SK-N-SH (cell line): ENCODE data around the gene PPIF. TPM values are rescaled to one million over a fixed set of nuclear protein-coding genes. Genes with fewer than 3 reads are reported as not detected.

Experiments used
- CTCF ChIA-PET: fragments of 300-600, 350-600 bp; formaldehyde crosslinking; extraction: SDS; loops from one replicate; lab custom pipeline; 2021; lab: Yijun Ruan, JAX
- POLR2A ChIA-PET: fragments of 350-600 bp; sonication (Branson Sonifier 250); formaldehyde crosslinking; extraction: SDS; loops from one replicate; lab custom pipeline; 2020; ENCODE audit warnings: antibody characterized with exemption, inconsistent platforms; lab: Yijun Ruan, JAX
- DNase-seq: peaks from one replicate; pipeline ENCODE4 v3.0.0; 2012
- H2AFZ ChIP-seq: fragments of 200-600 bp; sonication (generic); 2 replicates; pipeline ENCODE4 v1.8.1; 2016; ENCODE audit warnings: antibody characterized with exemption, mild to moderate bottlenecking, low read depth
- H3F3A ChIP-seq: fragments of 200-600 bp; sonication (generic); replicated peaks from 2 replicates; pipeline ENCODE3; 2016; ENCODE audit warnings: antibody characterized with exemption, mild to moderate bottlenecking; ENCODE audit not compliant: insufficient read depth
- H3K27ac ChIP-seq, 2 experiments: fragments of 200-500 bp in 1 of 2; fragments of 200-600 bp in 1 of 2; sonication (Bioruptor generic) in 1 of 2; sonication (generic), shearing (Covaris generic) in 1 of 2; 2 replicates each; pipeline versions ENCODE4 v1.5.1 to v1.6.1; 2014 to 2016; ENCODE audit warnings: low read depth in 2 of 2, inconsistent platforms in 1 of 2, low read length in 1 of 2, mild to moderate bottlenecking in 1 of 2, mixed read lengths in 1 of 2
- H3K27me3 ChIP-seq: fragments of 200-600 bp; sonication (generic), shearing (Covaris generic); 2 replicates; pipeline ENCODE4 v1.6.1; 2016; ENCODE audit warnings: mixed run types; ENCODE audit not compliant: insufficient read depth
- H3K36me3 ChIP-seq, 2 experiments: fragments of 200-500 bp in 1 of 2; fragments of 200-600 bp in 1 of 2; sonication (Bioruptor generic) in 1 of 2; sonication (generic) in 1 of 2; replicated peaks in 1 of 2; 2 replicates each; pipeline versions ENCODE3 to v1.5.1; 2014 to 2016; ENCODE audit warnings: low read length in 1 of 2, mild to moderate bottlenecking in 1 of 2; ENCODE audit not compliant: insufficient read depth in 2 of 2, control insufficient read depth in 1 of 2
- H3K4me1 ChIP-seq, 2 experiments: fragments of 200-500 bp in 1 of 2; fragments of 200-600 bp in 1 of 2; sonication (Bioruptor generic) in 1 of 2; sonication (generic), shearing (Covaris generic) in 1 of 2; 2 replicates each; pipeline versions ENCODE4 v1.5.1 to v1.6.1; 2014 to 2016; ENCODE audit warnings: low read depth in 1 of 2, low read length in 1 of 2, mixed run types in 1 of 2; ENCODE audit not compliant: insufficient read depth in 2 of 2, control insufficient read depth in 1 of 2
- H3K4me2 ChIP-seq: fragments of 200-600 bp; sonication (generic), shearing (Covaris generic); 2 replicates; pipeline ENCODE4 v1.6.1; 2017; ENCODE audit warnings: mixed run types
- H3K4me3 ChIP-seq, 2 experiments: fragments of 200-500 bp in 1 of 2; fragments of 200-600 bp in 1 of 2; sonication (Bioruptor generic) in 1 of 2; sonication (generic), shearing (Covaris generic) in 1 of 2; 2 replicates each; pipeline versions ENCODE4 v1.5.1 to v1.8.1; 2014 to 2016; ENCODE audit warnings: low read depth in 2 of 2, inconsistent platforms in 1 of 2, low read length in 1 of 2, mild to moderate bottlenecking in 1 of 2, mixed read lengths in 1 of 2, moderate library complexity in 1 of 2
- H3K79me2 ChIP-seq: fragments of 200-600 bp; sonication (generic); 2 replicates; pipeline ENCODE4 v1.8.1; 2017; ENCODE audit warnings: mild to moderate bottlenecking; ENCODE audit not compliant: insufficient read depth
- H3K9ac ChIP-seq: fragments of 200-600 bp; sonication (generic); 2 replicates; pipeline ENCODE4 v1.6.1; 2017; ENCODE audit warnings: mixed run types
- H3K9me2 ChIP-seq: fragments of 200-600 bp; sonication (generic); 2 replicates; pipeline ENCODE4 v1.6.1; 2017; ENCODE audit warnings: mixed run types
- H3K9me3 ChIP-seq: fragments of 200-600 bp; sonication (generic); 2 replicates; pipeline ENCODE4 v1.6.1; 2017; ENCODE audit warnings: mixed run types, mild to moderate bottlenecking, moderate library complexity
- H4K20me1 ChIP-seq: fragments of 200-600 bp; sonication (generic); 2 replicates; pipeline ENCODE4 v1.6.1; 2017; ENCODE audit warnings: mild to moderate bottlenecking, mixed run types; ENCODE audit not compliant: insufficient read depth
- CHD2 ChIP-seq: fragments of 150-350 bp; IDR thresholded peaks from 2 replicates; pipeline ENCODE4 v1.6.1; 2018; ENCODE audit warnings: low read length; ENCODE audit not compliant: partially characterized antibody
- ELF1 ChIP-seq: IDR thresholded peaks from 2 replicates; pipeline ENCODE4 v1.4.0; 2012
- EZH2phosphoT487 ChIP-seq: fragments of 200-600 bp; sonication (generic); IDR thresholded peaks from 2 replicates; pipeline ENCODE4 v1.6.1; 2017; ENCODE audit warnings: low read depth, mixed run types, mild to moderate bottlenecking, antibody characterized with exemption, moderate library complexity, borderline replicate concordance
- FOSL2 ChIP-seq: IDR thresholded peaks from 2 replicates; pipeline ENCODE4 v1.4.0; 2012; ENCODE audit warnings: low read depth, mild to moderate bottlenecking, moderate library complexity, borderline replicate concordance
- FOXM1 ChIP-seq: IDR thresholded peaks from 2 replicates; pipeline ENCODE4 v1.4.0; 2012; ENCODE audit warnings: low read depth, mild to moderate bottlenecking
- GATA2 ChIP-seq: sonication (generic); formaldehyde crosslinking; IDR thresholded peaks from 2 replicates; pipeline ENCODE4 v1.5.0; 2020; ENCODE audit warnings: mild to moderate bottlenecking, missing genetic modification reagents
- JUND ChIP-seq: IDR thresholded peaks from 2 replicates; pipeline ENCODE4 v1.4.0; 2012
- MEF2A ChIP-seq: IDR thresholded peaks from 2 replicates; pipeline ENCODE4 v1.4.0; 2012; ENCODE audit warnings: low read depth, borderline replicate concordance
- POLR2AphosphoS5 ChIP-seq: IDR thresholded peaks from 2 replicates; pipeline ENCODE4 v1.6.1; 2012; ENCODE audit warnings: low read depth, low read length
- RAD21 ChIP-seq: IDR thresholded peaks from 2 replicates; pipeline ENCODE4 v1.6.1; 2012; ENCODE audit warnings: mild to moderate bottlenecking, low read length
- RFX5 ChIP-seq: IDR thresholded peaks from 2 replicates; pipeline ENCODE4 v1.6.1; 2012; ENCODE audit warnings: mild to moderate bottlenecking, improper control_type of control experiment, low read length
- SIN3A ChIP-seq: IDR thresholded peaks from 2 replicates; pipeline ENCODE4 v1.6.1; 2012; ENCODE audit warnings: low read depth, mild to moderate bottlenecking, low read length, moderate library complexity, borderline replicate concordance
- TEAD4 ChIP-seq: IDR thresholded peaks from 2 replicates; pipeline ENCODE4 v1.4.0; 2012; ENCODE audit warnings: mild to moderate bottlenecking, borderline replicate concordance; ENCODE audit not compliant: insufficient read depth
- USF2 ChIP-seq: fragments of 150-350 bp; IDR thresholded peaks from 2 replicates; pipeline ENCODE4 v1.6.1; 2017; ENCODE audit warnings: antibody characterized with exemption, low read length, low read depth, borderline replicate concordance
- YY1 ChIP-seq: IDR thresholded peaks from 2 replicates; pipeline ENCODE4 v1.4.0; 2012; ENCODE audit warnings: low read depth, mild to moderate bottlenecking
- WGBS: methylation state at CpG from one replicate; pipeline ENCODE4 v1.1.6; 2017; ENCODE audit warnings: low lambda C conversion rate; 5-methylcytosine and 5-hydroxymethylcytosine counted together
- polyA plus RNA-seq, 3 experiments: library from polyadenylated mRNA; depleted of rRNA; stranded (reverse); fragments of >200 nt; gene quantifications; 2 replicates each; pipeline ENCODE4 v1.2.3, GENCODE V29; 2012
- TF ChIP-seq, protein P1 (sequence below): IDR thresholded peaks from 2 replicates; pipeline ENCODE4 v1.4.0; 2012; ENCODE audit warnings: low read depth

Gene PPIF
- polyA plus RNA-seq, 1 of the 3 experiments (the other 2 are of a cell fraction), result 85.9 TPM

- no peak overlapping the region for H3K9ac ChIP-seq
- TF ChIP-seq EZH2phosphoT487 (no peak), ELF1 (no peak), GATA2 (CRISPR knock-in tag) (no peak)
- CTCF ChIA-PET, result interaction anchor here (1.1 to 2.0 kb wide), 2 partner anchors 19 to 74 kb away, joined by 4 to 9 read pairs; no protein-coding TSS in a partner anchor
- H3F3A ChIP-seq, result no peaks in the 10 kb centered on the region
- no peak overlapping the region for H3K4me3 ChIP-seq
- H3K27me3 ChIP-seq, result no peaks in the 10 kb centered on the region
- H2AFZ ChIP-seq, result no peak overlapping the region
- H3K4me2 ChIP-seq, result no peak overlapping the region
- POLR2A ChIA-PET, result no interaction called here
- WGBS, result 88% methylated on average over 4 of the region's 4 CpGs
- no peaks in the 10 kb centered on the region for H3K9me3 ChIP-seq
- no peaks in the 10 kb centered on the region for H3K79me2 ChIP-seq
- no peak for DNase-seq
- no peaks in the 10 kb centered on the region for H3K9me2 ChIP-seq
- peaks cover under 1 to 33% of the 10 kb centered on the region in 2 experiments; a peak in 3 of 4 replicates for H3K4me1 ChIP-seq
- no peaks in the 10 kb centered on the region for H4K20me1 ChIP-seq
- H3K27ac ChIP-seq, result no peak overlapping the region
- H3K36me3 ChIP-seq, result peaks cover 3 to 4% of the 10 kb centered on the region in 2 experiments
Measured at GRCh38 chr10:79393221-79393923, 46.1 kb downstream of the PPIF start.

DNA sequence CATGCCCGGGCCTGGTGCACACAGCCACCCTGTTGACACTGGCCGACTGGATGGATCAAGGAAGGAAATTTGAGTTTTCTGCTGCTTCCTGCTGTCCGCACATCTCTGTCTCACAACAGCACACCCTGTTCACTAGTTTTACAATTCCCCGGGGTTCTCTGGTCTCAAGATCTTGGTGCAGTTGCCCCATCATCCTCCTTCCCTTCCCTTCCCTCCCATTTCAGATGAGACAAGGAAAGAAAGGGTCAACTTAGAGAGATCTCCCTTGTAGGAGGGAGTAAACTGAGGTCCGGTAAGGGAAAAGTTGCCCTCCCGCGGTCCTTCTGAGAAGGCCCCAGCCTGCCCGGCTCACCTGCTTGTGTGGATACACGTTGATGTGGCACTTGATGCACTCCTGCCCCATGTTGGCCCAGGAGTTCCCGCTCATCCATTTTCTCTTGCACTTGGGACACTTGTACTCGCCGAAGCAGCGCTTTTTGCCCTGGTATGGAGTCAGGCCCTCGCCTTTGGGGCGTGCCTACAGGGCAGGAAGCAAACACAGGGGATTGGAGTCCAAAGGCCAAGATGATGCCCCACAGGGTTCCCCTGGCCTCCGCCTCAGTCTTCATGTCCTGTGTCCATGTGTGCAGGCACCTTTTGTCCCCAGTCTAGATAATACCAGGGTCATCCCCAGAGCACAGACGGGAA lies 46.8 kb downstream of the PPIF start:
- 94% methylated on average over 16 of the region's 17 CpGs for WGBS
- H3K36me3 ChIP-seq, result peaks cover 3 to 4% of the 10 kb centered on the region in 2 experiments
- POLR2A ChIA-PET, result no interaction called here

DNA sequence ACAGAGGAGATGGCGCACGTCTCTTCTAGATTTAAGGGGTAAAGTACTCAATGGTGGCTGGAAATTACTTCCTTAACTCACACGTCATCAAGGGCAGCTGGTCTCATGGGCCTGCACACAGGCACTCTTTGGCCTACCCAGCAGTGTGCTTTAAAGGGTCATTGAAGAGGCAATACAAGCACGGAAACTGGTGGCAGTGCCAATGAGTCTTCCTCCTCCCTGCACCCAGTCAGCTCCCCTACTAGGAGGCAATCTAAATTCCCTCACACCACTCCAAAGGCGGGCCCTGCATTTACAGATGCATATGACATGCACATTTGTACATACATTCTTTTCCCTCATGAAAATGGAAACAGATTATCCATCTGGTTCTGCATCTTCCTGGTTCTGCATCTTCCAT lies 47.4 kb downstream of the PPIF start:
- Histone ChIP-seq H3K27ac (no peak overlapping the region), H2AFZ (no peak overlapping the region), H4K20me1 (no peaks in the 10 kb centered on the region), H3K4me3 (no peak overlapping the region), H3K4me2 (no peak overlapping the region), H3K9ac (no peak overlapping the region), H3K9me2 (no peaks in the 10 kb centered on the region), H3K27me3 (no peaks in the 10 kb centered on the region), H3K79me2 (no peaks in the 10 kb centered on the region), H3K36me3 (peaks cover 3 to 4% of the 10 kb centered on the region in 2 experiments), H3F3A (peaks cover 11% of the 10 kb centered on the region), H3K4me1 (peaks cover 12 to 37% of the 10 kb centered on the region in 2 experiments), H3K9me3 (no peaks in the 10 kb centered on the region)
- WGBS, result 90% methylated on average over 5 of the region's 5 CpGs
- DNase-seq, result no peak
- no peak for TF ChIP-seq SIN3A
- no peak for TF ChIP-seq FOXM1
- TF ChIP-seq CHD2, result no peak
- no peak for TF ChIP-seq YY1
- TF ChIP-seq, protein P1, sequence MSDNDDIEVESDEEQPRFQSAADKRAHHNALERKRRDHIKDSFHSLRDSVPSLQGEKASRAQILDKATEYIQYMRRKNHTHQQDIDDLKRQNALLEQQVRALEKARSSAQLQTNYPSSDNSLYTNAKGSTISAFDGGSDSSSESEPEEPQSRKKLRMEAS, result no peak
- TF ChIP-seq TEAD4, result no peak
- TF ChIP-seq JUND, result no peak
- TF ChIP-seq GATA2 (CRISPR knock-in tag), result no peak
- TF ChIP-seq FOSL2, result no peak
- TF ChIP-seq RFX5, result no peak
- TF ChIP-seq EZH2phosphoT487, result no peak
- POLR2A ChIA-PET, result no interaction called here
- CTCF ChIA-PET, result interaction anchor here (1.4 to 3.3 kb wide), 4 partner anchors 20 to 93 kb away, joined by 3 to 10 read pairs (median 8); no protein-coding TSS in a partner anchor

More for the DNA sequence above, 46.8 kb downstream of the PPIF start:
- H3K9me2 ChIP-seq, result no peaks in the 10 kb centered on the region
- H3K9me3 ChIP-seq, result no peaks in the 10 kb centered on the region
- no peak for DNase-seq
- no peak overlapping the region for H3K27ac ChIP-seq
- no peak overlapping the region for H3K4me3 ChIP-seq
- no peak overlapping the region for H2AFZ ChIP-seq
- peaks cover 6% of the 10 kb centered on the region for H3F3A ChIP-seq
- CTCF ChIA-PET, result interaction anchor here (1.1 to 3.3 kb wide), 2 partner anchors 20 to 74 kb away, joined by 4 to 10 read pairs; no protein-coding TSS in a partner anchor
- no peaks in the 10 kb centered on the region for H3K79me2 ChIP-seq
- no peaks in the 10 kb centered on the region for H3K27me3 ChIP-seq
- no peaks in the 10 kb centered on the region for H4K20me1 ChIP-seq
- TF ChIP-seq MEF2A (no peak), POLR2AphosphoS5 (no peak), RAD21 (no peak), USF2 (no peak), JUND (no peak)
- peaks cover 7 to 33% of the 10 kb centered on the region in 2 experiments for H3K4me1 ChIP-seq
- no peak overlapping the region for H3K9ac ChIP-seq
- H3K4me2 ChIP-seq, result no peak overlapping the region
